Kidney (tissue), 14 donors: ENCODE data around the gene ZNF138. TPM values are rescaled to one million over a fixed set of nuclear protein-coding genes. Genes with fewer than 3 reads are reported as not detected.

ENCODE experiments used
- DNase-seq, 5 donors: peaks; one replicate each; pipeline ENCODE4 v3.0.0-alpha.2; 2013 to 2020
- FAIRE-seq: peaks from 2 replicates; lab custom pipeline; 2012; peaks lifted over from hg19 to GRCh38; lab: Jason Lieb, UNC
- H3K27ac ChIP-seq, 2 donors: one replicate each; pipeline ENCODE4 v1.7.0; 2013; ENCODE audit warnings: low read depth in 2 of 2, low read length in 2 of 2, inconsistent platforms in 1 of 2
- H3K27me3 ChIP-seq: one replicate; pipeline ENCODE4 v1.7.1; 2013; ENCODE audit warnings: low read length, inconsistent platforms; ENCODE audit not compliant: control insufficient read depth, insufficient read depth
- H3K36me3 ChIP-seq, 3 donors: one replicate each; pipeline versions ENCODE4 v1.7.0 to v1.7.1; 2013; ENCODE audit warnings: low read length in 3 of 3, control low read depth in 1 of 3, inconsistent platforms in 1 of 3; ENCODE audit not compliant: insufficient read depth in 3 of 3, control insufficient read depth in 2 of 3
- H3K4me1 ChIP-seq, 3 donors: one replicate each; pipeline versions ENCODE4 v1.7.0 to v1.7.1; 2013; ENCODE audit warnings: low read length in 3 of 3, inconsistent platforms in 1 of 3, low read depth in 1 of 3; ENCODE audit not compliant: control insufficient read depth in 2 of 3, insufficient read depth in 2 of 3
- H3K4me3 ChIP-seq, 3 donors: one replicate each; pipeline versions ENCODE4 v1.7.0 to v1.8.1; 2013; ENCODE audit warnings: low read length in 3 of 3, control low read depth in 1 of 3, inconsistent platforms in 1 of 3
- H3K9ac ChIP-seq, 3 donors: one replicate each; pipeline versions ENCODE4 v1.7.0 to v1.7.1; 2013; ENCODE audit warnings: low read length in 3 of 3, control low read depth in 1 of 3, inconsistent platforms in 1 of 3
- H3K9me3 ChIP-seq, 3 donors: one replicate each; pipeline versions ENCODE4 v1.7.0 to v1.7.1; 2013; ENCODE audit warnings: low read length in 3 of 3, control low read depth in 1 of 3, inconsistent platforms in 1 of 3; ENCODE audit not compliant: control insufficient read depth in 2 of 3, insufficient read depth in 1 of 3
- CTCF ChIP-seq: IDR thresholded peaks from 3 replicates; pipeline ENCODE4 v1.5.1; 2012; ENCODE audit warnings: mild to moderate bottlenecking, moderate library complexity, borderline replicate concordance; ENCODE audit not compliant: insufficient read depth; ENCODE audit errors: extremely low read depth
- intact Hi-C: fragments of 100-400 bp; cut with DNase I; formaldehyde crosslinking; loops from one replicate; pipeline ENCODE4 v1.11.1; 2022
- polyA plus RNA-seq: library from polyadenylated mRNA; stranded (reverse); fragments of 350-450 nt; fragmentation: Illumina TruSeq; extraction: RNeasy Lipid Tissue Mini Kit (QIAGEN cat#74804); gene quantifications from one replicate; pipeline ENCODE4 v1.2.3, GENCODE V29; 2014; ENCODE audit warnings: low read depth, low replicate concordance; ENCODE audit not compliant: insufficient read depth
- total RNA-seq: library from RNA; stranded (reverse); fragmentation: NEBNext Ultra II Directional; extraction: Animal tissue kit (Norgen Biotek cat#: 25700); gene quantifications from one replicate; pipeline ENCODE4 v1.2.1, GENCODE V29; 2021
- donor health status: control.
- donor health status: control.
- donor health status: control.
- donor health status: control.
- donor health status: control.
- donor health status: DM: yes; HTN: yes; CAD: no.
- donor health status: Normal renal cell carcinoma (clear cell type).

Gene ZNF138
- total and polyA plus RNA-seq, 2 donors from 2014 or later = 6.3 to 9.9 TPM

GRCh38 chr7:64874562-64875250, 80.5 kb downstream of the ZNF138 start:
- Histone ChIP-seq H3K4me1 (no peaks in the 10 kb centered on the region), H3K27me3 (no peaks in the 10 kb centered on the region), H3K4me3 (no peak overlapping the region), H3K36me3 (no peaks in the 10 kb centered on the region), H3K27ac (no peak overlapping the region), H3K9me3 (no peaks in the 10 kb centered on the region), H3K9ac (no peak overlapping the region)
- TF ChIP-seq CTCF = no peak
- peak in 1 of 5 donors; percentile 2 for DNase-seq
- FAIRE-seq = no peak
- intact Hi-C loops = no loop called here

- Histone ChIP-seq H3K4me3 (no peak overlapping the region), H3K4me1 (no peaks in the 10 kb centered on the region), H3K36me3 (no peaks in the 10 kb centered on the region), H3K9ac (no peak overlapping the region), H3K27ac (no peak overlapping the region), H3K9me3 (no peaks in the 10 kb centered on the region), H3K27me3 (no peaks in the 10 kb centered on the region)
- intact Hi-C loops = no loop called here
- DNase-seq (peak in 1 of 5 donors; percentile 4), FAIRE-seq (no peak)
- TF ChIP-seq CTCF = no peak
These were observed 81.0 kb downstream of the ZNF138 start for GRCh38 chr7:64875258-64875657.

GRCh38 chr7:64875658-64876406, 81.6 kb downstream of the ZNF138 start:
- Histone ChIP-seq H3K9me3 (peaks cover 0 to under 1% (median 0%) of the 10 kb centered on the region in 3 donors), H3K27ac (no peak overlapping the region), H3K36me3 (no peaks in the 10 kb centered on the region), H3K9ac (no peak overlapping the region), H3K4me3 (no peak overlapping the region), H3K4me1 (no peaks in the 10 kb centered on the region), H3K27me3 (no peaks in the 10 kb centered on the region)
- no peak for TF ChIP-seq CTCF
- intact Hi-C loops = no loop called here
- DNase-seq = peak in 1 of 5 donors; percentile 4
- FAIRE-seq = no peak
